GM21447 (cell line): Measurements from ENCODE around the gene ZDHHC14.
A peak's percentile ranks its signal among the peaks of the same experiment; 100 is the strongest.

Experiments used
- ATAC-seq: cut with Tn5 transposase; IDR thresholded peaks from one replicate; pipeline ENCODE4 v1.9.1; 2021; ENCODE audit not compliant: unreplicated experiment

The ZDHHC14 gene

GRCh38 chr6:157530126-157530525 is 149.1 kb downstream of the ZDHHC14 start:
- no peak for ATAC-seq

DNA sequence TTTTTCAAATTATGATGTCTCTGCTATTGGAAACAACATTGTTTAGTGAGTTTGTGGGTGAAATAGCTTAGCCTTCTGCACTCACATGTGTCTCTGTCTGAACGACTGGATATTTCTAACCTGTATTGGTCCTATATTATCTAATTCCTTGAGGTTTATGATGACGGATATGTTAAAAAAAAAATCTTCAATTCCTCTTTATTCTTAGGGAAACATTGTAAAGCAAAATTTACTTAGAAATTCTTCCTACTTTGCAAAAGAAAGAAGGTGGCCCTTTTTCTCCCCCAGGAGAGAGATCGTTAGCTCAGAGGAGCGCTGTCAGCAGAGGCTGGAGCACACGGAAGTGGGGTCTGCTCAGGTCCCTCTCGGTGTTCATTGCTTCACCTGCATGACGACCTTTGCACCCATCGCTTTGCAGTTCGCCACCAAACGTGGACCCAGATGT is 149.8 kb downstream of the ZDHHC14 start:
- no peak for ATAC-seq

DNA sequence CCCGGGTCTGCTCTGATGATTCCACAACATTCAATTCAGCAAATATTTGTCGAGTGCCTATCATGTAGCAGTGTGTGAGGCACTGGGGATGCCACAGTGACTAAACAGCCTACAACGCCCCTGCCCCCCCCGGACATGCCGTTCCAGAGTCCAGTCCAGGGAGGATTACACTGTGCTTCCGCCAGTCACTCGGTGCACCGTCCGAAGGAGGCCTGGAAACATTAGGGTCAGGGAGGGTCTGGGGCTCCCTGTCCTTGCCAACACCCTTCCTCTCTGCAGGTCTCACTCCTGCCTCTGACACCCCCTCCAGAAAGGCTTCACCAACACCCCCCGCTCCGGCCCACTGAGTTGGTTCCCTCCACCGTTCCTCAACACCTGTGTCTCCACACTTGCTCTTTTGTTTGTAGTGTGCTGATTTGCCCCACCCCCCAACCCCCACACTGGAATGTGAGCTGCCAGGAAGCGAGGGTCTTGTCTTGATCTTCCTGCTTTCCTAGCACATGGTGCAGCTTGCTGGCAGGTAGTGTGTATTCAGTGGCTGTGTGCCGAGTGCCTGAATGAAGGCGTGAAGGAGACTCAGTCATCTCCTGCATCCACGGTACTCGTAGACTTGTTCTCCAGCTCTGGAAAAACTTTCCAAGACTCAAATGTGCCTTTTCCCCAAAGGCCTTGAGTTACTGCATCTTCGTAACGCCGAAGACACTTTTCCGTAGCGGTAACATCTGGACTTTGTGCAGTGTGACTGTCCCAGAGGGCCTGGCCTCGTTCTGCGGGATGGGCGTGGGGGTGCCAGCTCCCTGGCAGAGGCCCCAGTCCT is 150.4 kb downstream of the ZDHHC14 start:
- no peak for ATAC-seq

DNA sequence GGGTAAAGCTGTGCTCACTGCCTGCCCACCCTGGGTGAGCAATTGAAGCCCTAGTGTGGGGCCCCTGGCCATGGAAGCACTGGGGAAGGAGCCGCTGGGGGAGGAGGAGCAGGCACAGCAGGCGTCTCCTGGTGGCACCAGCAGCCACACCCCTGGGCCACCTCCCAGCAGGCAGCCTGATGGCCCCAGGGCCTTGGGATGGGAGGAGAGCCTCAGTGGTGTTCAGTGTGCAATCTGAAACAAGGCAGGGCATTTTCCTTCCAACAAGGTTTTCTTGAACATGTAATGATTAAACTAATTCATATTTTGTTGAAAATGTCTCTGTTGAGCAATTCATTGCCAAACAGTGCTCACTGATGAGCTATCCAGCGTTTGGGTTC is 151.0 kb downstream of the ZDHHC14 start:
- ATAC-seq: no peak

DNA sequence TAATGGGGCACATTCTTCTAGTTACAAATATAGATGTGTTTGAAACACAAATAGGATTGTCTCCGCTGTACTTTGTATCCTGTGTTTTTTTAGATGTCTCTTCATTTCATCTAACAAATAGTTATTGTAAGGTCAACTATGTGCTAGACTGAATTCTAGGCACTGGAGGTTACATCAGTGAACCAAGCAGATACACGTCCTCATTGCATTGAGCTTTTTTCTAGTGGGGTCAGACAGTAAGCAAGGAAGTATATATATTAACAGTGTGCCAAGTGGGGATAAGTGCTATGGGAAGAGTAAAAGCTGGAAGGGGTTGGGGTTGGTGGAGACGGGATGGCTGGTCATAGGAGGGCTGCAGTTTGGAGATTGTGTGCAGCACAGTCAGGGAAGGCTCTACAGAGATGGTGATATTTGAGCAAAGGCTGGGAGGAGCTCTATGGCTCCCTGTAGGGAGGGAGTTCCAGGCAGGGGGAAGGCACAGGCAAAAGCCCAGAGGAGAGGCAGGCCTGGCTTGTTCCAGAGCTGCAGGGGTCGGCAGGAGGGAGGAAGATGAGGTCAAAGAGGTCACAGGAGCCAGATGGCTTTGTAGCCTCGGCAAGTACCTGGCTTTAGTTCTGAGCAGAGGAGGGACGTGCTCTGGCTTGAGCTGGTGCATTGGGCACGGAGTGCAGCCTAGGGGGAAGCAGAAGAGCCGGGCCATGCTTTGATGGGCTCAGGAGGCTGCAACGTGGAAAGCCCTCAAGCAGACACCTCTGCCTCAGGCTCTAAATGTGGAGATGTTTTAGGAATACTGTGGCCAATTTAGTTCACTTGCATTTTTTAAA is 152.3 kb downstream of the ZDHHC14 start:
- ATAC-seq: no peak

DNA sequence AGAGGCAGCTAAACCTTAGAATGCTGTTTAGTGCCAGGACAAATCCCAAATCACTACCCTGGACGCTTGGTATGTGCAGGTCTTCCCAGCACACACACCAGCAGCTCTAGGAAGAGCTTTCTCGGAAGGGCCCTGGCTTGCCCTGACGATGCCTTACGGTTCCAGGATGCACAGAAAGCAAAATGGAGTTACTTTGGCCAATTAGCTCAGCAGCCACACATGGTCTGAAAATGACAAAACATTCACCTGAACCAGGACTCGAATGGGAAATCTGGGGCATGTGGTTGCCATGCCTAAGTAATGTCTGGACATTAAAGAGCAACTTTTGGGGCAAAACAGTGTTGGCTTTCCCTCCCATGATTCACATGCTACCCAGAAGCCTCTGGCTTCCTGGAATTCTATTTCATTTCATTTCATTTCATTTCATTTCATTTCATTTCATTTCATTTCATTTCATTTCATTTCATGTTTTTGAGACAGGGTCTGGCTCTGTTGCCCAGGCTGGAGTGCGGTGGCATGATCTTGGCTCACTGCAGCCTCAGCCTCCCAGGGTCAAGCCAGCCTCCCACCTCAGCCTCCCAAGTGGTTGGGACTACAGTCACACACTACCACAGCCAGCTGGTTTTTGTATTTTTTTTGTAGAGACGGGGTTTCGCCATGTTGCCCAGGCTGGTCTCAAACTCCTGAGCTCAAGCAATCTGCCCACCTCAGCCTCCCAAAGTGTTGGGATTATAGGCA is 153.3 kb downstream of the ZDHHC14 start:
- ATAC-seq: no peak

GRCh38 chr6:157534977-157535339 is 154.0 kb downstream of the ZDHHC14 start:
- ATAC-seq: no peak

- ATAC-seq: peak; percentile 74
Measured at GRCh38 chr6:157535340-157536222, 154.6 kb downstream of the ZDHHC14 start.

GRCh38 chr6:157536223-157536545 is 155.2 kb downstream of the ZDHHC14 start:
- no peak for ATAC-seq

DNA sequence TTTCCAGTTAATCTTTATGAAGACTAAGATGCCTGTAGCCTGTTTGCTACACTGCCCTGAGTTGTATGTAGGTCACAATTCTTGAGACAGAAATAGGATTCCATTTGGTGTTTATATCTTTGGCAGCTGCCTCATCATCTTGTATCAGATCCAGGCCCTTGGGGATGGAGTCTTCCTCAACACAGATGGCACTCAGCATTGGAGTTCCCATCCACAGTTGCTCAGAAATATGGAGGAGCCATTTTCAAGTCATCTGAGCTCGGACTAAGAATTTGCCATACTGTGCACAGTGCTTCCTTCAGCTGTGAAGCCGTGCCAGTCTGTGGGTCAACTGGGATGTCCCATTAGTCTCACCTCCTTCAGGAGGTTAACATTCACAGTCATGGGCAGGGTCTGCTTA is 156.6 kb downstream of the ZDHHC14 start:
- ATAC-seq: no peak

GRCh38 chr6:157538168-157538567 is 157.2 kb downstream of the ZDHHC14 start:
- ATAC-seq: peak; percentile 45

DNA sequence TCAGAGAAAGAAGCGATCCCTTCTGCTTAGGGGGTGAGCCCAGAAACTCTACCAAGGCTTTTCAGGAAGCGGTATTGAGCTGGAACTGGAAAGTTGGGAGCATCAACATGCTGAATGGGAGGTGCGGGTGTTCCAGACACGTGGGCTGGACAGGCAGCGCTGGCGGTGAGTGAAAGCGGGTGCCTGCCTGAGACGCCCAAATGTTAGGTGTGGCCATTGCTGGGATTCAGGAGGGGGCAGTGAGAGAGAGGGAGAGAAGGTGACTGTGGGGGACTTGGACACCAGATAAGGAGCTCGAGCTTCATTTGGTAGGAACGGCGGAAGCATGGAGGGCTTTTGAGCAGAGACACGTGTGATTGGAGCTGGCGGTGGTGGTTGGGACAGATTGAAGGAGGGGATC is 157.7 kb downstream of the ZDHHC14 start:
- no peak for ATAC-seq

DNA sequence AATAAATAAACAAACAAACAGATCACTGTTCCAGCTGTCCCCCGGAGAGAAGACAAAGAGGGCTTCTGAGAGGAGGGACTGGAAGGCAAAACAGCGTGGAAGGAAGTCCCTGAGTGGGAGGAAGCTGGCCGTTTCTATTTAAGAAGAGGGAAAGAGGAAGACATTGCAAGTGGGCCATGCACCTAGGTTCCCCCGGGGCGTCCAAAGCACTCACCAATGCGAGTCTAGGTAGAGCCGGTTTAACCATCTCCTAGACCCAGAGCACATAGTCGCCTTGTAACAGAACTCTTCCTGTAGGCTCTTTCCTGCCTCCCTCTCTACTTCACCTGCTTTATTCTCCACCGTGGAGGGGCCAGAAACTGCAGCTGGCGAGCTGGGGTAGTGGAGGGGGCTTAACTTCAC is 158.4 kb downstream of the ZDHHC14 start:
- ATAC-seq: no peak

GRCh38 chr6:157539900-157540752 is 159.1 kb downstream of the ZDHHC14 start:
- ATAC-seq: no peak

DNA sequence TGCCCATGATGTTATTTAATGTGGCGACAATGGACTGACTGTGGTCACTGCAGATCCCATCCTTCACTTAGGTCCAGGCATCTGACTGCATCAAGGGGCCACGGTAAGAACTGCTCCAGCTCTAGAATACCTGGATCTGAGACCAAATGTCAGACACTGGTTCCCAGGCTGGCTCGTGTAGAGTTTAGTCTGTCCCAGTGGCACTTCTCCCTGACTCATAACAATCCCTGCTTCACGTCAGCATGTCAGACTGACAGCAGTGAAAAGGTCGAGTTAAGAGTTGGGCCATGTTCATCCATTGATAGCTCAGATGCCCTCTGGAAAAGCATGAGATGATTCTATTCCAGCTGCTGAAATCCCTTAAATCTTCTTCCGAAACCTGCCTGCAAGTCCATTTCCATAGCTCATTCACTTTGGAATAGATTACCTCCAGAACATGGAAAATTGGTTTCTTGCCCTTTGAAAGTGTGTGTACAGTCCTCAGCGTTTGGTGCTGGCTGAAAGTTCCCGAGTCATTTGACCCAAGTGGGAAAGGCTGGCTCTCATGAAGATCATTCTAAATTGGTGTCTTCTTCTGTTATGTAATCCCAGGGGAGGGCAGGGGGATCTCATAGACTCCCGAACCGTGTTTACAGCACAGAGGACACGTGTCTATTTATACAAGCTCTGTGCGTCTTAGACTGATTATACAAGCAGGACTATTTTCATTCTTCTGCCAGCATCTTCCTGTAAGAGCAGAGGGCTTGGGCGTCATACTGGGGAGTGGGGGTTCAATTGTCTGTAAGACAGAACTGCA is 160.8 kb downstream of the ZDHHC14 start:
- ATAC-seq: no peak

DNA sequence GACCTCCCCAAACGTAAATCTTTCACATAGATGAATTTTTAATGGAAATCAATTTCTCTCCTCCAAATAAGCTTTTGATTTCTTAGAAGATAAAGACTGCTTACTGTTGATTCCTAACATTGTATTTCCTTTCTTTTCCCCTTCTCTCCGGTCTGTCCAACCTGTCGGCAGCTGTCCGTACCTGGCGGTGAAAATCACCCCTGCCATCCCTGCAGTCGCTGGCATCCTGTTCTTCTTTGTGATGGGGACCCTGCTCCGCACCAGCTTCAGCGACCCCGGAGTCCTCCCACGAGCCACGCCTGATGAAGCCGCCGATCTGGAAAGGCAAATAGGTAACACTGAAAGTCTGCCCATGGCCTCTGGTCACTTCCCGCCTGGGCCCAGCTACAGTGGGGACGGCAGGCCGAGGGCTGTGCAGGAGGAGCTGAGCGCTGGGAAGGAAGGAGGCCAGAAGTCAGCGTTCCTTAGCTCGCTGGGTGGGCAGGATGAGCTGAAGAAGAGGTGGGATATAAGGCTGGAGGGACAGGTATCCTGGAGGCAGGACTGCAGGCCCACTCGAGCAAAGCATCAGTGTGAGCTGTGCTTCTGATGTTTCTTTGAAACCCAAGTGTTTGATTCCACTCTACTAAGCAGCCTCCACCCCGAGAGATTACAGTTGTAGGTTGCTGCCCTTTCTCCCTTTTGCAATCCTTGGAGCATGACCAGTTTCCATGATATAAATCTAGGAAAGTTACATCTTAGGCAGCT is 161.6 kb downstream of the ZDHHC14 start:
- no peak for ATAC-seq

GRCh38 chr6:157546321-157546720 is 165.3 kb downstream of the ZDHHC14 start:
- ATAC-seq: no peak

DNA sequence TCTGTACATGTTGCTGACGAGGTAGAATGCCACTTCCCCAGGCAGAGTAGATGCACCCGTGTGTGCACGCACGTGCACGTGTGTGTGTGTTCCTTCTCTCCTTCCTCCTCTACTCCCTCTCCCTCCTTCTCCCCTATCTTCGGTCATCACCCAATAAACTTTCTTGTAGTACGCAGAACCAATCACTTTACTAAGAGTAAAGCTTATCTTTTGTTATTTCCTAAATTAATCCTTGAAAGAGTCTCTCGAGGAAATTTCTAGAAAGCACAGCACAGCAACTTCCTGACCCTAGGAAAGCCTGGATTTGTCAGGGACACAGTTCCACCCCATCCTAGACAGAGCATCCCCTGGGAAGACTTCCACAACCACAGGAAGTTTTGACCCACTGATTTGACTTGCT is 166.1 kb downstream of the ZDHHC14 start:
- no peak for ATAC-seq
